NCI-H69 (cell line): Measurements from ENCODE around the gene NEURL2.

Experiments used
- DNase-seq: peaks from one replicate; lab custom pipeline; 2025; lab: John Stamatoyannopoulos, UW

Gene NEURL2

DNA sequence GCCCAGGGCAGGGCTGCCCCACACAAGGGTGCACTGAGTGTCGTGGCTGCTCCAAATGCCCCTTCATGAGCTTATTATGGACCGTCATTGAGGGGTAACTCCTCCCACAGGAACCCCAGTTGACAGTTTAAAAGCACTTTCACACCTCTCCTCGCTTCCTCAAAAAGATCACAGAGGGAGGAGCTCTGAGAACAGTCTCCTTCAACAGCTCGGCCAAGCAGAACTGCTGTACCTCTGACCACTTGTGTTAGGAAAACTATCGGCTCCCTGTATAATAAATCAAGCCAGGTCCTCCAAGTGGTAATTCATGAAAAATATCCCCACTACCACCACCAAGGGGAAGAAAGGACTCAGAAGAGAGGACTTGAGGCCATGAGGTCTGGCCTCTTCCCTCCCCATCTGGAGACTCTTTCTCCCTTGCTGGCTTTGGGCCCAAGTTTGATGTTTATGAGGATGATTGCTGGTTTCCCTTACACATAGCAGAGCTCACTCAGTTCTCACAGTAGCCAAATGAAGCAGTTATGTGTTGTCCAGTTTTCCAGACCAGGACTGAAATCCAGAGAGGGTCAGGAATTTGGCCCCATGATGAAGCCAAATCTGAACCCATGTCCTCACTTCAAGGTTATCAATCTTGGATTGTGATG, 48.7 kb downstream of the NEURL2 start:
- DNase-seq, result peak; percentile 9

DNA sequence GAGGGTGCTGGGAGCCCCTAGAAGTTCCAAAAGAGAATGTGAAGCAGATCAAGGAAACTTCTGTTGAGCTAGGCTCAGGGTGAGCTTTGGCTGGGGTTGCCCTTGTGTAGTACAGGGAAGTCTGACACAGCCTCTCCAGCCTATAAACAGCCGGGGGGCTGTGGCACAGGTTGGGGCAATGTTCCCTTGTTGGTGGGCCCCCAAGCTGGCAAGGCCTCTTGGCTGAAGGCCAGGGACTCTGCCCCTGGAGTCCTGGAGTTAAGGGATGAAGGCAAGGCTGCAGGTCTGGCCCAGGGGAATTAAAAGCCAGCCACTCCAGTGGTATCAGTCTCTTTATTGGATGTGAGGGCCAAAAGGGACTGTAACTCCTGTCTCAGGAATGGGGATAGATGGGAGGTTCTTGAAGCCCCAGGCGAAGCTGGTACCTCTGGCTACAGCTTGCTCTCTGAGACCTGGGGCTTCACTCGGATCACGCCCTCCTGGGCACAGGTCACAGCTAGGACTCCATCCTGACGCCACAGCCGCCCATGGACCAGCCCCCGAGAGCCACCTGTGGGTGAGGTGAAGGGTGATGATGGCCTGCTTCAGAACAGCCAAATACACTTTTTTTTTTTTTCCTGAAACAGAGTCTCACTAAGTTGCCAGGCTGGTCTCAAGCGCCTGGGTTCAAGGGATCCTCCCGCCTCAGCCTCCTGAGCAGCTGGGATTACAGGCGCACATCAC, 49.4 kb downstream of the NEURL2 start:
- DNase-seq, result no peak

GRCh38 chr20:45840700-45841198, 50.3 kb downstream of the NEURL2 start:
- DNase-seq, result no peak
